Subcutaneous abdominal adipose tissue (tissue), 5 donors: ENCODE measurements around the gene TCERG1L.

Experiments
- H3K27ac ChIP-seq: one replicate; pipeline ENCODE4 v1.7.0; 2013; ENCODE audit warnings: low read depth, mild to moderate bottlenecking, inconsistent platforms, low read length, moderate library complexity
- H3K27me3 ChIP-seq, 5 donors: one replicate each; pipeline ENCODE4 v1.7.0; 2013; ENCODE audit warnings: low read length in 5 of 5, inconsistent platforms in 1 of 5; ENCODE audit not compliant: control insufficient read depth in 5 of 5, insufficient read depth in 4 of 5
- H3K36me3 ChIP-seq, 5 donors: one replicate each; pipeline ENCODE4 v1.7.0; 2013; ENCODE audit warnings: low read length in 5 of 5; ENCODE audit not compliant: control insufficient read depth in 5 of 5, insufficient read depth in 5 of 5
- H3K4me1 ChIP-seq, 5 donors: one replicate each; pipeline ENCODE4 v1.7.0; 2013; ENCODE audit warnings: low read length in 5 of 5, mild to moderate bottlenecking in 3 of 5, moderate library complexity in 1 of 5; ENCODE audit not compliant: control insufficient read depth in 5 of 5, insufficient read depth in 5 of 5
- H3K4me3 ChIP-seq, 5 donors: one replicate each; pipeline ENCODE4 v1.7.0; 2013; ENCODE audit warnings: low read length in 5 of 5, low read depth in 1 of 5
- H3K9ac ChIP-seq, 5 donors: one replicate each; pipeline ENCODE4 v1.7.0; 2013; ENCODE audit warnings: low read length in 5 of 5, mild to moderate bottlenecking in 4 of 5, moderate library complexity in 3 of 5
- H3K9me3 ChIP-seq, 5 donors: one replicate each; pipeline ENCODE4 v1.7.0; 2013; ENCODE audit warnings: low read length in 5 of 5; ENCODE audit not compliant: control insufficient read depth in 5 of 5
- donor health status: healthy.
- donor health status: healthy.
- donor health status: healthy.
- donor health status: healthy.
- donor health status: healthy.

Gene TCERG1L

DNA sequence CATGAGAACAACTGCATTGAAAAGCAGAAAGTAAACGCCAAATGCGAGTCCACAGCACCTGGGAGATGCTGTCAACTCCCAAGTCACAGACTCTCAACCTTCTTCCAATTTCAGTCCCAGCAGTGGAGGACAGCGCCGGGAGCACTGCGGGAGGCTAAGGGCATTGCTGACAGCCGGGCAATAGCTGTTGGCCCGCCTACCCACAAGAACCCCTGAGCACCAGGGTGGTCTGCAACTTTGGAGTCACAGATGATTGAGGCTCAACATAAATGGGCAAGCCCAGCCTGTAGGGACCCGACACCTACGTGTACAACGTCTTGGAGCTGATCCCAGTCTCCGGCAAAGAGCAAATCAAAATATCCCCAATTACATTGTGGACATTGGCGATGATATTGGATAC, 262.9 kb downstream of the TCERG1L start:
- peaks cover 0 to 16% (median 10%) of the 10 kb centered on the region in 5 donors for H3K27me3 ChIP-seq
- no peak overlapping the region for H3K4me3 ChIP-seq
- H3K9ac ChIP-seq = no peak overlapping the region
- H3K36me3 ChIP-seq = no peaks in the 10 kb centered on the region
- no peak overlapping the region for H3K27ac ChIP-seq
- H3K9me3 ChIP-seq = peaks cover 0 to 3% (median 0%) of the 10 kb centered on the region in 5 donors
- H3K4me1 ChIP-seq = no peaks in the 10 kb centered on the region

DNA sequence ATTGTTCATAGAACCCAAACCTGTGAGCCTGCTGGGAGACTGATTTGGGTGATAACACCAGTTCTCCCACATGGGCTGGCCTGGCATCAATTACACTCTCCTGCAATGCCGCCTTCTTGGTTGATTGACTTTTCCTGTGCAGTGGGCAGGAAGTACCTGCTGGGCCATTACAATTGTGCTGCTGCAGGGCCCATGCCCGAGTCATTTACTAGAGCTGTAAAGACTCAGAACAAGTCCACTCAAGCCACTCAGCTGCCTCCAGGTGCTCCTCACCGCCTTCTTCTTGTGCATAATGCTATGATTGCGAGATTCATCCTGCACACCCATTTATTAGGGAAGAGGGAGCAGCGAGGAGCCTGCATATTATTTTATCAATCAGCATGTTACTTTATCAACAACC, 264.0 kb downstream of the TCERG1L start:
- no peaks in the 10 kb centered on the region for H3K4me1 ChIP-seq
- H3K36me3 ChIP-seq = no peaks in the 10 kb centered on the region
- H3K4me3 ChIP-seq = no peak overlapping the region
- H3K27me3 ChIP-seq = peaks cover 2 to 19% (median 10%) of the 10 kb centered on the region in 5 donors
- H3K9ac ChIP-seq = no peak overlapping the region
- no peak overlapping the region for H3K27ac ChIP-seq
- peaks cover 0 to 3% (median 0%) of the 10 kb centered on the region in 5 donors for H3K9me3 ChIP-seq

DNA sequence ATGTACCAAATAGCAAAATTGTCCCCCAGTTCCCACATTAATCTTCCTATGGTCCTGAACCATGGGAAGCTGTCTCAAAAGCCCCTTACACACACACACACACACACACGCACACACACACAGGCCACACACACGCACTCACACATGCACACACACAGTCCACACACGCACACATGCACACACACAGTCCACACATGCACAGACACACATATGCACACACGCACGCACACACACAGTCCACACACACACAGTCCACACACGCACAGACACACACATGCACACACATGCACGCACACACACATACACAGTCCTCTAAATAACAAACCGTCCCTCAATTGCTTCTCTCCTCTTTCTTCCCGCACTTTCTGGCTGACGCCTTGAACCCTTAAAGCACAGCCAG, 265.3 kb downstream of the TCERG1L start:
- no peaks in the 10 kb centered on the region for H3K36me3 ChIP-seq
- no peak overlapping the region for H3K9ac ChIP-seq
- H3K27ac ChIP-seq = no peak overlapping the region
- H3K4me3 ChIP-seq = no peak overlapping the region
- peaks cover 0 to 3% (median 2%) of the 10 kb centered on the region in 5 donors for H3K9me3 ChIP-seq
- no peaks in the 10 kb centered on the region for H3K4me1 ChIP-seq
- H3K27me3 ChIP-seq = peaks cover 2 to 19% (median 9%) of the 10 kb centered on the region in 5 donors

DNA sequence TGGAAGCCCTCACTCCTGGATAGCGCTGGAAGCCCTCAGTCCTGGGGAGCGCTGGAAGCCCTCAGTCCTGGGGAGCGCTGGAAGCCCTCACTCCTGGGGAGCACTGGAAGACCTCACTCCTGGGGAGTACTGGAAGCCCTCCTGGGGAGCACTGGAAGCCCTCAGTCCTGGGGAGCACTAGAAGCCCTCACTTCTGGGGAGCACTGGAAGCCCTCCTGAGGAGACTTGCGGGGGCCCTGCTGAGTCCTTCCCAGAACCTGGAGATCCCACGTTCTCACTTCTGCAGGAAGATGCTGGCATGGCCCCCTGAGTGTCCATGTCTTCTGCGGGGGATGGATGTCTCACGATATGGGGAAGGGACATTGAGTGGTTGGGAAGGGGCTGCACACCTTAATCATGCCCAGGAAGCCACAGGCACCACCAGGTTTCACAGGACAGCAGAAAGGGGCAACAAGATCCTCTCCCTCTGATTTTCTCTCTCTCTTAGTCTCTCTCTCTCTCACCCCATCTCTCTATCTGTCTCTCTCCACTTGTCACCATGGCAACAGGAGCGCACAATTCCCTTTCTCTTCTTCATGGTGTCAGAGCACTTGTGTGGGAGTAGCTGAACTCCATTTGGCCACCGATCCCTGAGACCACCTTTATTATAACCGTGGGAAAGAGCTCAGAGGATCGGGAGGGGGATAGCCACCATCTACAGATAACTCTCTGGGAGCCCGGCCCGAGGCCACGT, 267.0 kb downstream of the TCERG1L start:
- no peaks in the 10 kb centered on the region for H3K4me1 ChIP-seq
- peaks cover 0 to 8% (median 6%) of the 10 kb centered on the region in 5 donors for H3K9me3 ChIP-seq
- peaks cover 2 to 19% (median 8%) of the 10 kb centered on the region in 5 donors for H3K27me3 ChIP-seq
- H3K27ac ChIP-seq = no peak overlapping the region
- H3K4me3 ChIP-seq = no peak overlapping the region
- H3K36me3 ChIP-seq = no peaks in the 10 kb centered on the region
- no peak overlapping the region for H3K9ac ChIP-seq

DNA sequence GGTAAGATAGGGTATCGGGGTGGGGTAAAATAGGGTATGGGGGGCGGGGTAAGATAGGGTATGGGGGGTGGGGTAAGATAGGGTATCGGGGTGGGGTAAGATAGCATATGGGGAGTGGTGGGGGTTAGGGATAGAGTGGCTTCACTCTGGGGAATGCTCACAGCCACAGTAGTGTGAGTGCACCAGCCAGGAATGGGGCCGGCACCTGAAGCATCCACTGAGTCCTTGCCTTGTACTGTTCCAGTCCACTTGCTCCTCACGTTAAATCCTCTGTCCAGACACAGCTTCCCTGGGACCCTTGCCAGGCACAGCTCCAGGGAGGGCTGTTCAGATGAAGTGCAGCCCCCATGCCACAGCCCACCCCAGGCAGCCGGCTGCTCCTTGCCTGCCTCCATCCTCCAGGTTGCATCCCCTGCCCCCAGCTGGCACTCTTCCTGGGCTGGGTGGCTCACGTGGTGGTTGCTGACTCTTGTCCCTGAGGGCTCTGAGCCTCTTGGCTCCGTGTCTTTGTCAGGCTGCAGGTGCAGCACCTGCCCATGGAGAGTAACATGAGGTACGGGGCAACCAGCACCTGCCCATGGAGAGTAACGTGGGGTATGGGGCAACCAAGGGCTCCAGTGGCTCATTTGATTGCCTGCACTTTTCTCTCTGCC, 268.4 kb downstream of the TCERG1L start:
- H3K36me3 ChIP-seq = no peaks in the 10 kb centered on the region
- no peak overlapping the region for H3K27ac ChIP-seq
- H3K4me1 ChIP-seq = no peaks in the 10 kb centered on the region
- H3K9ac ChIP-seq = no peak overlapping the region
- H3K27me3 ChIP-seq = peaks cover 2 to 17% (median 3%) of the 10 kb centered on the region in 5 donors
- H3K4me3 ChIP-seq = no peak overlapping the region
- peaks cover 0 to 8% (median 7%) of the 10 kb centered on the region in 5 donors for H3K9me3 ChIP-seq
